SU-DHL-6 (cell line): ENCODE results near the gene HGFAC.

ENCODE experiments used
- H2AFZ ChIP-seq: fragments of 200-600 bp; sonication (generic); 2 replicates; pipeline ENCODE4 v1.6.1; 2014; ENCODE audit warnings: low read depth, mild to moderate bottlenecking, moderate library complexity, mixed read lengths, antibody characterized with exemption, low read length; ENCODE audit not compliant: severe bottlenecking
- H3F3A ChIP-seq: fragments of 200-600 bp; shearing (Covaris generic); 2 replicates; pipeline ENCODE4 v1.6.0; 2016; ENCODE audit warnings: antibody characterized with exemption, mild to moderate bottlenecking; ENCODE audit not compliant: insufficient read depth
- H3K27ac ChIP-seq: fragments of 200-600 bp; sonication (generic); 2 replicates; pipeline ENCODE4 v1.5.1; 2016; ENCODE audit warnings: low read depth, mild to moderate bottlenecking, low read length, moderate library complexity, mixed read lengths
- H3K27me3 ChIP-seq: fragments of 200-600 bp; sonication (generic), shearing (Covaris generic); 2 replicates; pipeline ENCODE4 v1.6.0; 2014; ENCODE audit warnings: mild to moderate bottlenecking, low read length
- H3K36me3 ChIP-seq: fragments of 200-600 bp; sonication (generic); 2 replicates; pipeline ENCODE4 v1.6.1; 2014; ENCODE audit warnings: mild to moderate bottlenecking, low read length, mixed read lengths
- H3K4me2 ChIP-seq: fragments of 300-600, 200-600 bp; shearing (Covaris generic), sonication (generic); 2 replicates; pipeline ENCODE4 v1.6.0; 2014; ENCODE audit warnings: low read length, low read depth, mild to moderate bottlenecking; ENCODE audit not compliant: poor library complexity, severe bottlenecking
- H3K4me3 ChIP-seq: fragments of 200-600 bp; sonication (generic); 2 replicates; pipeline ENCODE4 v1.5.1; 2014; ENCODE audit warnings: antibody characterized with exemption, low read length, mild to moderate bottlenecking, mixed read lengths; ENCODE audit not compliant: insufficient read depth, poor library complexity, severe bottlenecking
- H3K79me2 ChIP-seq: fragments of 200-600 bp; sonication (generic); 2 replicates; pipeline ENCODE4 v1.6.1; 2014; ENCODE audit warnings: mild to moderate bottlenecking, low read length, moderate library complexity; ENCODE audit not compliant: insufficient read depth
- H3K9ac ChIP-seq: fragments of 200-600 bp; sonication (generic); 2 replicates; pipeline ENCODE4 v1.7.0; 2014; ENCODE audit warnings: mild to moderate bottlenecking, low read length
- H3K9me2 ChIP-seq: fragments of 200-600 bp; sonication (generic); replicated peaks from 2 replicates; pipeline ENCODE4 v1.6.1; 2014; ENCODE audit warnings: low read length; ENCODE audit not compliant: insufficient read depth
- H3K9me3 ChIP-seq: fragments of 200-600 bp; sonication (generic); 2 replicates; pipeline ENCODE4 v1.6.1; 2014; ENCODE audit warnings: low read length, mixed read lengths; ENCODE audit not compliant: insufficient read depth
- H4K20me1 ChIP-seq: fragments of 200-600 bp; sonication (generic); 2 replicates; pipeline ENCODE4 v1.6.1; 2014; ENCODE audit warnings: low read depth, mild to moderate bottlenecking, antibody characterized with exemption, low read length, moderate library complexity, mixed read lengths
- EZH2phosphoT487 ChIP-seq: fragments of 200-600 bp; sonication (generic), shearing (Covaris generic); conservative IDR thresholded peaks from 2 replicates; pipeline ENCODE4 v1.6.1; 2018; ENCODE audit warnings: mild to moderate bottlenecking, antibody characterized with exemption, low read length, moderate library complexity, mixed read lengths
- TF ChIP-seq, protein P1 (sequence below): fragments of 200-600 bp; sonication (generic); IDR thresholded peaks from one replicate; pipeline ENCODE4 v1.5.1; 2017; ENCODE audit warnings: antibody characterized with exemption, mild to moderate bottlenecking, low read length, moderate library complexity; ENCODE audit not compliant: insufficient read depth, poor library complexity, severe bottlenecking

The HGFAC gene

GRCh38 chr4:3462790-3463415, 21.1 kb downstream of the HGFAC start, which contains the start of gene DOK7:
Gene DOK7 (plus strand): TSS chr4:3463306. CDS start chr4:3463376, 70 bp downstream.
- no peak within 1 kb of the TSS for H3K27ac ChIP-seq
- H4K20me1 ChIP-seq = no peaks in the 10 kb centered on the region
- no peak within 1 kb of the TSS for H3K9ac ChIP-seq
- H3K79me2 ChIP-seq = no peaks in the 10 kb centered on the region
- no peak within 1 kb of the TSS for H3K4me3 ChIP-seq
- H3K9me3 ChIP-seq = no peaks in the 10 kb centered on the region
- H3K36me3 ChIP-seq = no peaks in the 10 kb centered on the region
- no peaks in the 10 kb centered on the region for H3F3A ChIP-seq
- no peak for TF ChIP-seq EZH2phosphoT487
- TF ChIP-seq, protein P1, sequence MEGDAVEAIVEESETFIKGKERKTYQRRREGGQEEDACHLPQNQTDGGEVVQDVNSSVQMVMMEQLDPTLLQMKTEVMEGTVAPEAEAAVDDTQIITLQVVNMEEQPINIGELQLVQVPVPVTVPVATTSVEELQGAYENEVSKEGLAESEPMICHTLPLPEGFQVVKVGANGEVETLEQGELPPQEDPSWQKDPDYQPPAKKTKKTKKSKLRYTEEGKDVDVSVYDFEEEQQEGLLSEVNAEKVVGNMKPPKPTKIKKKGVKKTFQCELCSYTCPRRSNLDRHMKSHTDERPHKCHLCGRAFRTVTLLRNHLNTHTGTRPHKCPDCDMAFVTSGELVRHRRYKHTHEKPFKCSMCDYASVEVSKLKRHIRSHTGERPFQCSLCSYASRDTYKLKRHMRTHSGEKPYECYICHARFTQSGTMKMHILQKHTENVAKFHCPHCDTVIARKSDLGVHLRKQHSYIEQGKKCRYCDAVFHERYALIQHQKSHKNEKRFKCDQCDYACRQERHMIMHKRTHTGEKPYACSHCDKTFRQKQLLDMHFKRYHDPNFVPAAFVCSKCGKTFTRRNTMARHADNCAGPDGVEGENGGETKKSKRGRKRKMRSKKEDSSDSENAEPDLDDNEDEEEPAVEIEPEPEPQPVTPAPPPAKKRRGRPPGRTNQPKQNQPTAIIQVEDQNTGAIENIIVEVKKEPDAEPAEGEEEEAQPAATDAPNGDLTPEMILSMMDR = no peak
- no peaks in the 10 kb centered on the region for H3K27me3 ChIP-seq
- no peak within 1 kb of the TSS for H2AFZ ChIP-seq
- H3K9me2 ChIP-seq = no peaks in the 10 kb centered on the region
- no peak within 1 kb of the TSS for H3K4me2 ChIP-seq

DNA sequence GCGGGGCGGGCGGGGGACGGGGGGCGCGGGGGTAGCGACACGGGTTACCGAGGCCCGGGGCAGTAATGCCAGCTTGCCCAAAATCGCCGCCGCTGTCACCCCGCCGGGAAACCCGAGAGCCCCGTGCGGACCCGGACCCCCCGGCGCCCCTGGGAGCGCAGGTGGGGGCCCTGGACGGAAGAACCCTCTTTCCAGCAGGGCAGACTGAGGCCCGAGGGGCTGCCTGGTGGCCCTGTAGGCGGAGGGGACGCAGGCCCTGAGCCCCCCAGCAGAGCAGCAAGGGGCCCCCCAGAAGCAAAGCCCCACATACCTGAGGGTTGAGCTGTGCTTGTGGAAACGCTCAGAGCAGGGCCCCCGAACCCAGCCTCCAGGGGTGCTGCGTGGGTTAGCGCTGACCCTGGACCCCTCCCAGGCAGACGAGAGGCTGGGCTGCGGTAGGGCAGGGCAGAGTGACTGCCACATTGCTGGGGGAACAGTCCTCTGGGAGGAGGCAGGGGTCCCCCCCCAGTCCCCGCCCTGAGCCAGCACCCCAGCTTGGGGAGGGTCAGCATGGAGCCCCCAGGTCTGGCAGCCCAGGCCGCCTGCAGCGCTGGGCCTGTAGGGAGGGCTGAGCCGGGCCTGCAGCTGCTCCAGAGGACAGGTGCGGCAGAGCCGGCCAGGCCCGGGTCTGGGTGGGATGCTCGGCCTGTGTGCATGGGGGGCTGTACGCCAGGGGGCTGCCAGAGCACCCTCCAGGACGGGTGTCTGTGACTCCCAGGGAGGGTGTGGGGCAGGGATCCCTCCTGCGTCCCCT, 22.0 kb downstream of the HGFAC start:
- H3K27me3 ChIP-seq = no peaks in the 10 kb centered on the region
- no peaks in the 10 kb centered on the region for H3K9me2 ChIP-seq
- no peak overlapping the region for H2AFZ ChIP-seq
- TF ChIP-seq EZH2phosphoT487 = no peak
- TF ChIP-seq, protein P1 = no peak
- no peaks in the 10 kb centered on the region for H4K20me1 ChIP-seq
- H3K79me2 ChIP-seq = no peaks in the 10 kb centered on the region
- no peak overlapping the region for H3K9ac ChIP-seq
- no peak overlapping the region for H3K27ac ChIP-seq
- H3F3A ChIP-seq = no peaks in the 10 kb centered on the region
- no peaks in the 10 kb centered on the region for H3K36me3 ChIP-seq
- no peak overlapping the region for H3K4me2 ChIP-seq
- H3K4me3 ChIP-seq = no peak overlapping the region
- no peaks in the 10 kb centered on the region; the same call in 1 of the 2 replicates for H3K9me3 ChIP-seq

- Histone ChIP-seq H3F3A (no peaks in the 10 kb centered on the region), H3K27me3 (no peaks in the 10 kb centered on the region), H3K36me3 (no peaks in the 10 kb centered on the region), H3K4me3 (no peak overlapping the region), H4K20me1 (no peaks in the 10 kb centered on the region), H3K9me2 (no peaks in the 10 kb centered on the region), H2AFZ (no peak overlapping the region), H3K4me2 (no peak overlapping the region), H3K9me3 (no peaks in the 10 kb centered on the region; the same call in 1 of the 2 replicates), H3K27ac (no peak overlapping the region), H3K79me2 (no peaks in the 10 kb centered on the region), H3K9ac (no peak overlapping the region)
- TF ChIP-seq EZH2phosphoT487 = no peak
- TF ChIP-seq, protein P1 = no peak
Observed at GRCh38 chr4:3464349-3464905, 22.7 kb downstream of the HGFAC start.
